GM18498 (cell line): Measurements from ENCODE around the gene LMTK3.
A peak's percentile ranks its signal among the peaks of the same experiment; 100 is the strongest.

ENCODE experiments used
- ATAC-seq: cut with Tn5 transposase; IDR thresholded peaks from one replicate; pipeline ENCODE4 v1.9.1; 2021; ENCODE audit warnings: mild to moderate bottlenecking, moderate library complexity; ENCODE audit not compliant: unreplicated experiment

The LMTK3 gene

GRCh38 chr19:48475369-48476068, 36.1 kb downstream of the LMTK3 start:
- no peak for ATAC-seq

GRCh38 chr19:48474084-48474592, 37.5 kb downstream of the LMTK3 start:
- no peak for ATAC-seq

- no peak for ATAC-seq
Measured at GRCh38 chr19:48473161-48473966, 38.3 kb downstream of the LMTK3 start.

- ATAC-seq: no peak
Measured at GRCh38 chr19:48471836-48472235, 39.8 kb downstream of the LMTK3 start.

- ATAC-seq: no peak
Measured at GRCh38 chr19:48470856-48471255, 40.8 kb downstream of the LMTK3 start.

- ATAC-seq: no peak
Measured at GRCh38 chr19:48469934-48470680, 41.5 kb downstream of the LMTK3 start.

GRCh38 chr19:48469289-48469881, 42.2 kb downstream of the LMTK3 start, which contains the start of gene CYTH2:
Gene CYTH2 (plus strand): TSS chr19:48469369. CDS start chr19:48469508, 139 bp downstream.
- ATAC-seq: peak; percentile 29

GRCh38 chr19:48468772-48469288, 42.8 kb downstream of the LMTK3 start:
- peak; percentile 94 for ATAC-seq

- no peak for ATAC-seq
Measured at GRCh38 chr19:48466561-48467325, 44.9 kb downstream of the LMTK3 start.

- ATAC-seq: no peak
Measured at GRCh38 chr19:48465215-48465614, 46.4 kb downstream of the LMTK3 start.

GRCh38 chr19:48461982-48462655, 49.5 kb downstream of the LMTK3 start:
- ATAC-seq: no peak

- no peak for ATAC-seq
Measured at GRCh38 chr19:48461651-48461981, 50.0 kb downstream of the LMTK3 start.

GRCh38 chr19:48458016-48458415, 53.6 kb downstream of the LMTK3 start:
- ATAC-seq: no peak

GRCh38 chr19:48456864-48457263, 54.8 kb downstream of the LMTK3 start:
- ATAC-seq: no peak

GRCh38 chr19:48455908-48456562, 55.6 kb downstream of the LMTK3 start:
- no peak for ATAC-seq

- ATAC-seq: no peak
Measured at GRCh38 chr19:48455171-48455907, 56.3 kb downstream of the LMTK3 start, which contains the start of gene KCNJ14. Gene KCNJ14 (plus strand): TSS chr19:48455574. CDS start chr19:48461725, 6,151 bp downstream.

GRCh38 chr19:48454150-48454730, 57.4 kb downstream of the LMTK3 start:
- ATAC-seq: no peak
